GM12801 (cell line): ENCODE measurements around the gene PCDHGA11.

ENCODE experiments used
- TF ChIP-seq, protein P1 (sequence below): IDR thresholded peaks from one replicate; pipeline ENCODE4 v1.5.1; 2011; ENCODE audit warnings: control low read depth; ENCODE audit not compliant: insufficient read length; ENCODE audit errors: extremely low read depth

PCDHGA11 gene

DNA sequence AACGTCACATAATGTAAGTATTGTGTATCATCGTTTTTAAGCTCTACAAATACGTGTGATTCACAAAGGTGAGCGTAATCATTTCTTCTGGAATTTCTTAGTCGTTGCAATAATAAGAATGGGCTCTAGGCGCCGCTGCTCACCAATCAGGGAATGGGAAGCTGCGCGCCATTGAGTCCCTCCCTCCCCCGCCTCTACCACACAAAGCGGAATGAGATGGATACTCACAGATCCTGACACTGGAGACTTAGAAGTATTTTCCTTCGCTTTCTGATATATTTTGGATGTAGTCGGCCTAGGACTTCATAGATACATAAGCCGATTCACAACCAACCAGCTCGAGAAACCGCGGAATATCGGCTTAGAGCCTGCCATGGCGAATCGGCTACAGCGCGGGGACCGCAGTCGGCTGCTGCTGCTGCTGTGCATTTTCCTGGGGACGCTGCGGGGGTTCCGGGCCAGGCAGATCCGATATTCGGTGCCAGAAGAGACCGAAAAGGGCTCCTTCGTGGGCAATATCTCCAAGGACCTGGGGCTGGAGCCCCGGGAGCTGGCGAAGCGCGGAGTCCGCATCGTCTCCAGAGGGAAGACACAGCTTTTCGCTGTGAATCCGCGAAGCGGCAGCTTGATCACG is at the start of gene PCDHGA11:
Gene PCDHGA11, plus strand, starts transcription at position 197 of the 634 bp plus-strand sequence. Its CDS starts 177 bp downstream, at position 374.
- TF ChIP-seq, protein P1, sequence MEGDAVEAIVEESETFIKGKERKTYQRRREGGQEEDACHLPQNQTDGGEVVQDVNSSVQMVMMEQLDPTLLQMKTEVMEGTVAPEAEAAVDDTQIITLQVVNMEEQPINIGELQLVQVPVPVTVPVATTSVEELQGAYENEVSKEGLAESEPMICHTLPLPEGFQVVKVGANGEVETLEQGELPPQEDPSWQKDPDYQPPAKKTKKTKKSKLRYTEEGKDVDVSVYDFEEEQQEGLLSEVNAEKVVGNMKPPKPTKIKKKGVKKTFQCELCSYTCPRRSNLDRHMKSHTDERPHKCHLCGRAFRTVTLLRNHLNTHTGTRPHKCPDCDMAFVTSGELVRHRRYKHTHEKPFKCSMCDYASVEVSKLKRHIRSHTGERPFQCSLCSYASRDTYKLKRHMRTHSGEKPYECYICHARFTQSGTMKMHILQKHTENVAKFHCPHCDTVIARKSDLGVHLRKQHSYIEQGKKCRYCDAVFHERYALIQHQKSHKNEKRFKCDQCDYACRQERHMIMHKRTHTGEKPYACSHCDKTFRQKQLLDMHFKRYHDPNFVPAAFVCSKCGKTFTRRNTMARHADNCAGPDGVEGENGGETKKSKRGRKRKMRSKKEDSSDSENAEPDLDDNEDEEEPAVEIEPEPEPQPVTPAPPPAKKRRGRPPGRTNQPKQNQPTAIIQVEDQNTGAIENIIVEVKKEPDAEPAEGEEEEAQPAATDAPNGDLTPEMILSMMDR = peak; percentile 15

DNA sequence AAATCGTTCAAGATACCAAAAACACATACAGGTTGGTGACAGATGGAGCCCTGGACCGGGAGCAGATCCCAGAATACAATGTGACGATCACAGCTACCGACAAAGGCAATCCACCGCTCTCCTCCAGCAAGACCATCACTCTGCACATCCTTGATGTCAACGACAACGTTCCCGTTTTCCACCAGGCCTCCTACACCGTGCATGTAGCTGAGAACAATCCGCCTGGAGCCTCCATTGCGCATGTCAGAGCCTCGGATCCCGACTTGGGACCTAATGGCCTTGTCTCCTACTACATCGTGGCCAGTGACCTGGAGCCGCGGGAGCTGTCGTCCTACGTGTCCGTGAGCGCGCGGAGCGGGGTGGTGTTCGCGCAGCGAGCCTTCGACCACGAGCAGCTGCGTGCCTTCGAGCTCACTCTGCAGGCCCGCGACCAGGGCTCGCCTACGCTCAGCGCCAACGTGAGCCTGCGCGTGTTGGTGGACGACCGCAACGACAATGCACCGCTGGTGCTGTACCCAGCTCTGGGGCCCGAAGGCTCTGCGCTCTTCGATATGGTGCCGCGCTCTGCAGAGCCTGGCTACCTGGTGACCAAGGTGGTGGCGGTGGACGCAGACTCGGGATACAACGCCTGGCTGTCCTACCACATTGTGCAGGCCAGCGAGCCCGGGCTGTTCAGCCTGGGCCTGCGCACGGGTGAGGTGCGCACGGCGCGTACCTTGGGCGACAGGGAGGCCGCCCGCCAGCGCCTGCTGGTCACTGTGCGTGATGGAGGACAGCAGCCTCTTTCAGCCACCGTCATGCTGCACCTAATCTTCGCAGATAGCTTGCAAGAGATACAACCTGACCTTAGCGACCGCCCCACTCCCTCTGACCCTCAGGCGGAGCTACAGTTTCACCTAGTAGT is 49.0 kb upstream of the PCDHGA11 start:
- TF ChIP-seq, protein P1 = no peak

DNA sequence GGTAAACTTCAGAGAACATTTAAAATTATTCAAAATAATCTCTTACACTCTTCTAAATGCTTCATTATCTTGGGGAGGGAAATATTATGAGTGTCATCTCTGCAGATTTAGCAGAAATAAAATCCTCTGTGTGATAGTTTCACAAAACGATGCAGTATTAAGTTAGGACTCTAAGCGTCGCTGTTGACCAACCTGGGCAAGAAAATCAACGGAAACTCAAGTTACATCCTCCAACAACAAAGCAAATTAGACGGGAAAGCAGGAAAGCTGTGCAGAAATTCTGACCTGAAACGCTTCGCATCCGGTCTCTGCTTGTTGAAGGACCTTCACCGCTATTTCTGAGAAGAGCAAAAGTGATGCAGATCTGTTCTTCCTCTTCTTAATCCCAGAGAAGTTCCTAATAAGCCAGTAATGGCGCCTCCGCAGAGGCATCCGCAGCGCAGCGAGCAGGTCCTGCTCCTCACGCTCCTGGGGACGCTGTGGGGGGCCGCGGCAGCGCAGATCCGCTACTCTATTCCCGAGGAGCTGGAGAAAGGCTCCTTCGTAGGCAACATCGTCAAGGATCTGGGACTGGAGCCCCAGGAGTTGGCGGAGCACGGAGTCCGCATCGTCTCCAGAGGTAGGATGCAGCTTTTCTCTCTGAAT is 47.1 kb upstream of the PCDHGA11 start, which contains the start of gene PCDHGA6:
Gene PCDHGA6, plus strand, starts transcription at position 219 of the 645 bp plus-strand sequence. Its CDS starts 193 bp downstream, at position 412.
- TF ChIP-seq, protein P1 = no peak

DNA sequence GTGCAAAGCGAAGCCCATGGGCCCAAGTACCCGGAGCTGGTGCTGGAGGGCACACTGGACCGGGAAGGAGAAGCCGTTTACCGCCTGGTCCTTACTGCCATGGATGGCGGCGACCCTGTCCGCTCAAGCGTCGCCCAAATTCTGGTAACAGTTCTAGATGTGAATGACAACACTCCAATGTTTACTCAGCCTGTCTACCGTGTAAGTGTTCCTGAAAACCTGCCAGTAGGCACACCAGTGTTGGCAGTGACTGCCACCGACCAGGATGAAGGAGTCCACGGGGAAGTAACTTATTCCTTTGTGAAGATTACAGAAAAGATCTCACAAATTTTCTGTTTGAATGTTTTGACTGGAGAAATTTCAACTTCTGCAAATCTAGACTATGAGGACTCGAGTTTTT is 46.2 kb upstream of the PCDHGA11 start:
- TF ChIP-seq, protein P1 = no peak

DNA sequence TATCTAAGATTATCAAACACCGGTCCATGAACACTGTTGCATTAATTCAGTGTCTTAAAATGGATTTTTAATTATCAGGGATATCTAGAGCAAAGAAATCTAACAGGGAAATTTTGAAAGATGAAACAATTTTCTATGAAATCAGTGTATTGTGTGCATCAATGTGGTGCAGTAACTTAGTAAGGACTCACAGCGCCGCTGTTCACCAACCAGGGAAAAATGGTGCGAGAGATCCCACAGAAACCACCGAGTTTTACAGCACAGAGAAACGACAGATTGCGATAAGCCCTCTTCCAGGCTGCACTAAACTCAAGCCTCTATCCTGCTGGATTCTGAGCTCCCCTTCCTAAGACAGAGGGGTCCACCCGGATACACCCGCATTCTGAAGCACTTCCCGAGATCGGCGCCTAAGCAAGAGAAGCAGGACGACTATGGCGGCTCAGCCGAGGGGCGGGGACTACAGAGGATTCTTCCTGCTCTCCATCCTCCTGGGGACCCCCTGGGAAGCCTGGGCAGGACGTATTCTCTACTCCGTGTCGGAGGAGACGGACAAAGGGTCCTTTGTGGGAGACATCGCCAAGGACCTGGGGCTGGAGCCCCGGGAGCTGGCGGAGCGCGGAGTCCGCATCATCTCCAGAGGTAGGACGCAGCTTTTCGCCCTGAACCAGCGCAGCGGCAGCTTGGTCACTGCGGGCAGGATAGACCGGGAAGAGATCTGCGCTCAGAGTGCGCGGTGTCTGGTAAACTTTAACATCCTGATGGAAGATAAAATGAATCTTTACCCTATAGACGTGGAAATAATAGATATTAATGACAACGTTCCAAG is 38.2 kb upstream of the PCDHGA11 start, which contains the start of gene PCDHGA7:
Gene PCDHGA7, plus strand, starts transcription at position 274 of the 826 bp plus-strand sequence. Its CDS starts 158 bp downstream, at position 432.
- TF ChIP-seq, protein P1 = no peak

DNA sequence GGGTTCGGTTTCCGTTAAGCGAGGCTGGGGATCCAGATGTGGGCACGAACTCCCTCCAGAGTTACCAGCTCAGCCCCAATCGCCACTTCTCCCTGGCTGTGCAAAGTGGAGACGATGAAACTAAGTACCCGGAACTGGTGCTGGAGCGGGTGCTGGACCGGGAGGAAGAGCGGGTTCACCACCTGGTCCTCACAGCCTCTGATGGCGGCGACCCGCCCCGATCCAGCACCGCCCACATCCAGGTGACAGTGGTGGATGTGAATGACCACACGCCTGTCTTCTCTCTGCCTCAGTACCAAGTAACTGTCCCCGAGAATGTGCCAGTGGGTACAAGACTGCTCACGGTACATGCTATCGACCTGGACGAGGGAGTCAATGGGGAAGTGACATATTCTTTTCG is 37.5 kb upstream of the PCDHGA11 start:
- TF ChIP-seq, protein P1 = no peak
